ENCODE data around the gene REC8.

The REC8 gene

GRCh38 chr14:24171422-24172260 is at the start of gene REC8:
TSS of gene REC8 (plus strand) at chr14:24172080. CDS start at chr14:24172553, 473 bp downstream.
- DNase-seq = peak; percentile 92

GRCh38 chr14:24122416-24122815 is 49.5 kb upstream of the REC8 start:
- DNase-seq = no peak

GRCh38 chr14:24122898-24123297 is 49.0 kb upstream of the REC8 start:
- no peak for DNase-seq

GRCh38 chr14:24123424-24124417 is 48.2 kb upstream of the REC8 start:
- no peak for DNase-seq

- DNase-seq = no peak
Measured at GRCh38 chr14:24126939-24127338, 44.9 kb upstream of the REC8 start.

GRCh38 chr14:24127673-24128072 is 44.2 kb upstream of the REC8 start:
- DNase-seq = no peak

- DNase-seq = no peak
Measured at GRCh38 chr14:24129410-24129998, 42.4 kb upstream of the REC8 start.

GRCh38 chr14:24130380-24130716 is 41.5 kb upstream of the REC8 start, which contains the start of gene FITM1:
TSS of gene FITM1 (plus strand) at chr14:24130659. CDS start at chr14:24131564, 905 bp downstream.
- no peak for DNase-seq

GRCh38 chr14:24130717-24131548 is 40.9 kb upstream of the REC8 start:
- DNase-seq = peak; percentile 85

- no peak for DNase-seq
Measured at GRCh38 chr14:24131549-24131966, 40.3 kb upstream of the REC8 start.

- no peak for DNase-seq
Measured at GRCh38 chr14:24132061-24132685, 39.7 kb upstream of the REC8 start.

GRCh38 chr14:24132976-24133375 is 38.9 kb upstream of the REC8 start:
- DNase-seq = no peak

GRCh38 chr14:24133735-24134134 is 38.1 kb upstream of the REC8 start:
- DNase-seq = no peak

- no peak for DNase-seq
Measured at GRCh38 chr14:24135584-24135833, 36.4 kb upstream of the REC8 start.

- DNase-seq = peak; percentile 95
Measured at GRCh38 chr14:24135834-24136683, 35.8 kb upstream of the REC8 start, which contains the start of gene PSME1. TSS of gene PSME1 (plus strand) at chr14:24136194. CDS start at chr14:24136263, 69 bp downstream.

- DNase-seq = no peak
Measured at GRCh38 chr14:24136684-24137528, 35.0 kb upstream of the REC8 start.

- no peak for DNase-seq
Measured at GRCh38 chr14:24137529-24138395, 34.1 kb upstream of the REC8 start.

GRCh38 chr14:24138396-24139271 is 33.2 kb upstream of the REC8 start:
- no peak for DNase-seq
